GM21717 (cell line): Measurements from ENCODE around the gene NLRC4.
"Not testable (repeated sequence)": the region's sequence is repeated elsewhere in the genome, so short reads cannot be mapped to it uniquely, and the experiment has no call there.

ENCODE experiments used
- ATAC-seq: cut with Tn5 transposase; IDR thresholded peaks from one replicate; pipeline ENCODE4 v1.9.1; 2021; ENCODE audit warnings: mild to moderate bottlenecking, moderate library complexity; ENCODE audit not compliant: unreplicated experiment

NLRC4 gene

GRCh38 chr2:32249731-32250236 lies 14.9 kb downstream of the NLRC4 start:
- no peak for ATAC-seq

DNA sequence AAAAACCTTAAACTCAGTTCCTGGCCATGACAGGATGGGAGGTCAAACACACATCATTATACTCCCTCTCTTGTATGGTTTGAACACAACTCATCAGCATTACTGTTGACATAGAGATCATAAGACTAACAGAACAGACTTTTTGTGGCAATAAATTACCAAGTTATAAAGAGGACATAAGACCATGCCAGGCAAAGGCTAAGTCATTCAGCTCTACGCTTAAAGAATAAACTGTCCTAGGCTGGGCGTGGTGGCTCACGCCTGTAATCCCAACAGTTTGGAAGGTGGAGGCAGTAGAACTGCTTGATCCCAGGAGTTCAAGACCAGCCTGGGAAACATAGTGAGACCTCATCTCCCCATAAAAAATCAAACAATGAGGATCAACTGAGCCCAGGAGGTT lies 16.4 kb downstream of the NLRC4 start:
- no peak for ATAC-seq

- no peak for ATAC-seq
Measured at GRCh38 chr2:32246911-32247310, 17.8 kb downstream of the NLRC4 start.

DNA sequence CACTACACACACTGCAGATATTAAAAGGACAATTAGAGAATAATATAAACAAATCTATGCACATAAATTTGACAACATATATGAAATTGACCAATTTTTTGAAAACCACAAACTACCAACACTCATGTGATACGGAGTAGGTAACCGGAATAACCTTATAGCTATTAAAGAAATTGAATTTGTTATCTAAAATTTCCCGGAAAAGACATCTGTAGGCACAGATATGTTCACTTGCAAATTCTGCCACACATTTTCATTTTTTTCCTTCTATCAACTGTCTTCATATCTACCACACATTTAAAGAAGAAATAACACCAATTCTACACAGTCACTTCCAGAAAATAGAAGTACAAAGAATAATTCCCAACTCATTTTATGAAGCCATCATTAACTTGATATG lies 22.4 kb downstream of the NLRC4 start:
- ATAC-seq, result no peak

DNA sequence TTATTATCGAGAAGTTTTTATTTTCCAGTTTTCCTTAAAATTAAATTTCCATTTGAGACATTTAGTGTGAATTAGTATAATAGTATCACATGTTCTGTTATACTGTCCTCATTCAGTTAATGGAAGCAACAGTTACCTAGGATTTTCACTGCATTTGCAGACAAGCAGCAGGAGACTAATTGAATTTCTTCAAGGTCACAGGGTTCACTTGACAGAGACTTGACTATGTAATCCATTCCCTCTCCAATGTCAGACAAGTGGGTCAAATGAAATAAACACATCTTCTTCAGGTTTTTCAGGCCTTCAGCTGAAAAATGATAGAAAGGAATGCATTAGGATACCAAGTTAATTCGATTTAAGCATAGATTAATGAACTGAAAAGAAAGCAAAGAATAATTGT lies 26.7 kb downstream of the NLRC4 start:
- ATAC-seq, result no peak

GRCh38 chr2:32237488-32237887 lies 27.2 kb downstream of the NLRC4 start:
- no peak for ATAC-seq

DNA sequence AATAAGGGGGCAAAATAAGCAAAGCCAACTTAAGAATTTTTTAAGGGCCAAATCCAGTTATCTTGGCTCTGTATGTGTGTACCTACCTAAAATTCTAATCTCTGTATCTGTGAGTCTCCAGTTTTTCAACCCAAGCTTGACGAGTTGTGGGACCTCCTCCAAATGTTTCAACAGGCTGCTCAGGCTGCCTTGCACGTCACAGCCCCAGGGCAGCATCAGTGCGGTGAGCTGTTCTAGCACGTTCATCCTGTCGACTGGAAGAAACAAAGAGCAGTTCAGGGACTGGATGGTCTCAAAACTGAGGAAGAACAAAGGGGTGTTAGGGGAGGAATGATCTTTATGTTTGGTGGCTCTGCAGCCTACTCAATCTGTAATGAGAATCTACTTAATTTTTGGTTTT lies 29.4 kb downstream of the NLRC4 start:
- no peak for ATAC-seq

- no peak for ATAC-seq
Measured at GRCh38 chr2:32231959-32232358, 32.7 kb downstream of the NLRC4 start.

DNA sequence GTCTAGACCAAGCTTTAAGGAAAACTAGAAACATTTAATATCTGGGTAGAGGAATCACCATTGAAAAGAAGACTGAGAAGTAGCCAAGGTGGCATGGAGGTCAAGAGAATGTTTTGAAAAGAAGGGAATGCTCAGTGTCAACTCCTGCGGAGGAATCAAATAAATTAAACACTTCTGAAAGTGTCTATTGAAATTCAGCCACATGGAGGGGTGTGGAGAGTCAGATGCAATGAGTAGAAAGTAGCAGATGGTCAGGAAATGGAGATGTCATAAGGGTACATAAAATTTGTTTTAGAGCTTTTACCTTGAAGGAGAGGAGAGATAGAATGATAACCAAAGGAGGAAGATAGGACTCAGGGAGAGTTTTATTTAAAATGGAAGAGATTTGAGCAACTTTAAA lies 35.1 kb downstream of the NLRC4 start:
- ATAC-seq, result no peak

DNA sequence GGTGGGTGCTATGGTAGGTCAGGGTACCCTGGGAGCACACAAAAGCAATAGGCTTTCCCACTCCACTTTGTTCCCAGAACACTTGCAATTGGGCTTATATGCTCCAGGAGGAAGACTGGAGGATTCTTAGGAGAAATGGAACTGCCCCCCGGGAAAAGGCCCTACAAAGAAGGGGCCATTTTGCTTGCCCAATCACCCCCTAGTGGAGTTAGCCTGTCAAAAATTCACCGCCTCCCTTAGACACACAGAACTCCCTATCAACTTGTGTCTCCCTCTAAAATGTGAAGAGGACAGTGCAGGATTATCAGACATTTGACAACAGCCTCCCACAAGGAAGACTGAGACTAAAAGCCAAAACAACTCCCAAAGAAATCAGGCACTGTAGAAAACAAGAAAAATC lies 36.5 kb downstream of the NLRC4 start:
- ATAC-seq, result no peak

- no peak for ATAC-seq
Measured at GRCh38 chr2:32227492-32227891, 37.2 kb downstream of the NLRC4 start.

DNA sequence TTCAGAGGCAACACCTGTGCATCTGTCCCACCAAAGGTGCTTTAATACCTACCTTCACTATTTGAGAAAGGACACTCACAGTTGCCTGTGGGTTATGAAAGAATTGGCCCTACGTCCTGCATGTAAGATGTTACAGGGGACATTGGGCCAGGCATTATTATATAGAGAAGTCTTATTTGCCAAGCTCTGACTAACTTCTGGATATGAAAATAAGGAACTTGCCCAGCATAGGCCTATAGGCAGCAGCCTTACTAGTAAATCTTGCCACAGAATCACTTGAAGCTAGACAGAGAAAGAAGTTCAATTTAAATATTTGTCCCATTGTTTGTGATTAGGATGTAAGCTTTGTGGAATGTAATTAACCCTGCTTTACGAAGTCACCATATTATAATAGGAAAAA lies 41.7 kb downstream of the NLRC4 start:
- no peak for ATAC-seq

DNA sequence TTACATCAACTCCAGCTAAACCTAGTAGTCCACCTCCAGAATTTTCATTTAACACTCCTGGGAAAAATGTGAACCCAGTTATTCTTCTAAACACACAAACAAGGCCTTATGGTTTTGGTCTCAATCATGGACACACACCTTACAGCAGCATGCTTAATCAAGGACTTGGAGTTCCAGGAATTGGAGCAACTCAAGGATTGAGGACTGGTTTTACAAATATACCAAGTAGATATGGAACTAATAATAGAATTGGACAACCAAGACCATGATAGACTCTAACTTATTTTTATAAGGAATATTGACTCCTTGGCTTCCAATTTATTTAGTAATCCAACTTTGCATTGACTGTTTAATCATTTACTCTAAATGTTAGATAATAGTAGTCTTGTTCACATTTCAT lies 44.2 kb downstream of the NLRC4 start:
- no peak for ATAC-seq

DNA sequence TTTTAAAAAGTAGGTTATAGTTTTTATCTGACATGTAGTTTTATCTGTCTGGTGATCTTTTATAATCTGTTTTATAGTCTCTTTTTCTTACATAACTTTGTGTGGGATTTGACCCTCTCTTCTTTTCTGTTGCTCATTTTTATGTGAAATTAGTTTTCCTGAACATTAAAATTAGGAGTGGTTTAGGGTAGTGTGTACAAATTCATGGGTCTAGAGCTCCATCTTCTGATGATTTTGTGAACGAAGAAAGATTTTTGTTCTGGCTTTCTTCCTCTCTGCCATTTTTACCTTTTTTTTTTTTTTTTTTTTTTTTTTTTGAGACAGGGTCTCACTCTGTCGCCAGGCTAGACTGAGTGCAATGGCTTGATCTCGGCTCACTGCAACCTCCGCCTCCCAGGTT lies 52.4 kb downstream of the NLRC4 start:
- no peak for ATAC-seq

DNA sequence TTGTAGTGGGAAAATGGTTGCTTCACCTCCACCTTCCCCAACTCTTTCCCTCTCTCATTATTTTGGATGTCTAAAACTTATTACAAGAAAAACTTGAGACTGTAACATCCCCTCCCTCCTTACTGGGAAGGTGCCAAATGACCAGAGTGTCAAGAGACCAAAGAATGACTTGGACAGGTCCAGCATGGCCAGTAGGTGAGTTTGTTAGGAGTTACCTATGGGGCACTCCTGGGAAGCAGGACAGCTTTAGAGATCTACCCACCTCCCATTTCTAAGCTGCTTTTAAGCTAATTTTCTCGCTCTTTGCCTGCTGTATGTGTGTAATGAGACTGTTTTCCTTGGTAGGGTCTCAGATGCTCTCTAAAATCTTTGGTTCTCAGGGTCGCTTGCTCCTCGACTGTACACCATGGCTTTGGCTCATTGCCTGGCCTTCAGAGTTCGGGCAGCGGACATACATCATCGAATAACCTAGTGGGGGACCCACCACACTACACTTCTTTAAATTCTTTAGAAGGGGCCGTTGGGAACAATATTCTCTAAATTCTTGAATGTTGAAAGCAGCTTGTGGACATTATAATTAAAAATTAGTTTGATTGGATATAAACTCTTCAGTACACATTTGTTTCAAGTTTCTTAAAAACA lies 53.8 kb downstream of the NLRC4 start:
- no peak for ATAC-seq

- not testable (repeated sequence) for ATAC-seq
Measured at GRCh38 chr2:32203428-32203827, 61.3 kb downstream of the NLRC4 start.

DNA sequence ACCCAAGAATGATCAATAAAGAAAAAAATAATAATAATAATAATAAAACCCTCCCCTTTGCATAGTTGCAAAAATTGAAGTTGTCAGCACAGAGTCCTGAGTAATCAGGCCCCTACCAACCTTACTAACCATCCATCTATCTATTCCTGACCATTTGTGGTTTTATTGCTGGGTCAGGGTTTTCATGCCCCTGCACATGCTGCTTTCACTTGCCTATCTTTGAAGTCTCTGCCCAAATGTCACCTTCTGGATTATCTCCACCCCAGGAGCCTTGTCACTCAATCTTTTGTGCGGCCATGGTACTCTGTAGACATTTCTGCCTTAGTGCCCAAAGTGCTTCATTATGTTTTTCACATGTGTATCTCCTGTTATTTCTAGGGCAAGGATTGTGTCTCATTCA lies 63.9 kb downstream of the NLRC4 start:
- ATAC-seq, result no peak

GRCh38 chr2:32192418-32192817 lies 72.3 kb downstream of the NLRC4 start:
- no peak for ATAC-seq

DNA sequence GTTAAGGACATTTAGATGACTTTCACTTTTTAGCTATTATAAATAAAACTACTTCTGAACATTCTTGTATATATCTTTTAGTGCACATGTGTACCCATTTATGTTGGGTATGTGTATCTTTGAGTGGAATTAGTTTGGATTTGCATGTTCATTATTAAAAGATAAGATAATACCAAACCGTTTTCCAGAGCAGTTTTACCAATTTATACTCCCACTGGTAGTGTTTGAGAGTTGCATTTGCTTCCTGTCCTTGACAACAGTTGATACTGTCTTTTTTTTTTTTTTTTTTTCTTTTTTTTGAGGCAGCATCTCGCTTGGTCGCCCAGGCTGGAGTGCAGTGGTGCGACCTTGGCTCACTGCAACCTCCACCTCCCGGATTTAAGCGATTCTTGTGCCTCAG lies 75.7 kb downstream of the NLRC4 start:
- ATAC-seq, result no peak

DNA sequence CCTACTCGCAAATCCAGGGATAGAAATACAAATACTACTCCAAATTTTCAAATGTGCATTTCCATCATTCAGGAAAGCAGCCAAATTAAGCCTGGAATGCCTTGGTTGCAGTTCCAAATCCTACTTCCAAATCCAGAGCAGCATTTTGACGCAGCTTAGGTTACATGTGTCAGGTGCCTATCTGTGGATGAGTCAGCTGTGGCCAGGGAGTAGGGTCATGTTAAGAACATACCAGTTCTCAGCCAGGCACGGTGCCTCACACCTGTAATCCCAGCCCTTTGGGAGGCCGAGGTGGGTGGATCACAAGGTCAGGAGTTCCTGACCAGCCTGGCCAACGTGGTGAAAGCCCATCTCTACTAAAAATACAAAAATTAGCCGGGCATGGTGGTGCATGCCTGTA lies 82.0 kb downstream of the NLRC4 start:
- ATAC-seq, result no peak
